Measurements from ENCODE around the gene KASH5.

The KASH5 gene

GRCh38 chr19:49374665-49375434, 13.2 kb upstream of the KASH5 start:
- H2AFZ ChIP-seq (ENCODE audit: low read length): no peak overlapping the region
- TF ChIP-seq EZH2phosphoT487 (IDR thresholded peaks at IDR 0.05; ENCODE audit: borderline replicate concordance) (no peak), CTCF (conservative IDR thresholded peaks at IDR 0.05; ENCODE audit: low read length) (no peak)
- no peak overlapping the region for H3K4me2 ChIP-seq (ENCODE audit: low read depth, low read length, poor library complexity, severe bottlenecking)
- no peaks in the 10 kb centered on the region for H3K36me3 ChIP-seq (ENCODE audit: insufficient read depth, low read length)
- H3K4me3 ChIP-seq (ENCODE audit: low read length, poor library complexity, severe bottlenecking): no peak overlapping the region
- H4K20me1 ChIP-seq (ENCODE audit: insufficient read depth, low read length, poor library complexity, severe bottlenecking): no peaks in the 10 kb centered on the region
- no peaks in the 10 kb centered on the region for H3K9me3 ChIP-seq (ENCODE audit: insufficient read depth, low read depth, low read length)
- no peaks in the 10 kb centered on the region for H3K27me3 ChIP-seq (ENCODE audit: insufficient read depth, low read length, poor library complexity, severe bottlenecking)
- no peaks in the 10 kb centered on the region for H3F3A ChIP-seq (ENCODE audit: low read depth)
- H3K79me2 ChIP-seq (ENCODE audit: insufficient read depth, low read length): no peaks in the 10 kb centered on the region
- H3K9me2 ChIP-seq (replicated peaks; ENCODE audit: low read depth, low read length): no peaks in the 10 kb centered on the region
- H3K4me1 ChIP-seq (ENCODE audit: insufficient read depth, low read length, poor library complexity, severe bottlenecking): no peaks in the 10 kb centered on the region
- no peak overlapping the region for H3K9ac ChIP-seq (ENCODE audit: low read depth, low read length, poor library complexity, severe bottlenecking)

GRCh38 chr19:49378512-49378911, 9.5 kb upstream of the KASH5 start:
- Histone ChIP-seq H3K36me3 (ENCODE audit: insufficient read depth, low read length) (no peaks in the 10 kb centered on the region), H4K20me1 (ENCODE audit: insufficient read depth, low read length, poor library complexity, severe bottlenecking) (no peaks in the 10 kb centered on the region), H3K9me2 (replicated peaks; ENCODE audit: low read depth, low read length) (no peaks in the 10 kb centered on the region), H3K9me3 (ENCODE audit: insufficient read depth, low read depth, low read length) (0 out of 2 replicates have a peak, but pooled peaks cover 4% of the 10 kb centered on the region), H2AFZ (ENCODE audit: low read length) (no peak overlapping the region; the same call in 1 of the 2 replicates), H3K4me2 (ENCODE audit: low read depth, low read length, poor library complexity, severe bottlenecking) (no peak overlapping the region), H3K4me1 (ENCODE audit: insufficient read depth, low read length, poor library complexity, severe bottlenecking) (no peaks in the 10 kb centered on the region), H3F3A (ENCODE audit: low read depth) (no peaks in the 10 kb centered on the region), H3K79me2 (ENCODE audit: insufficient read depth, low read length) (no peaks in the 10 kb centered on the region), H3K27me3 (ENCODE audit: insufficient read depth, low read length, poor library complexity, severe bottlenecking) (no peaks in the 10 kb centered on the region), H3K9ac (ENCODE audit: low read depth, low read length, poor library complexity, severe bottlenecking) (no peak overlapping the region), H3K4me3 (ENCODE audit: low read length, poor library complexity, severe bottlenecking) (no peak overlapping the region)
- no peak for TF ChIP-seq EZH2phosphoT487 (IDR thresholded peaks at IDR 0.05; ENCODE audit: borderline replicate concordance)
- TF ChIP-seq CTCF (conservative IDR thresholded peaks at IDR 0.05; ENCODE audit: low read length): no peak

- Histone ChIP-seq H4K20me1 (ENCODE audit: insufficient read depth, low read length, poor library complexity, severe bottlenecking) (no peaks in the 10 kb centered on the region), H3K4me1 (ENCODE audit: insufficient read depth, low read length, poor library complexity, severe bottlenecking) (no peaks in the 10 kb centered on the region), H3K36me3 (ENCODE audit: insufficient read depth, low read length) (no peaks in the 10 kb centered on the region), H3K79me2 (ENCODE audit: insufficient read depth, low read length) (no peaks in the 10 kb centered on the region), H3K27me3 (ENCODE audit: insufficient read depth, low read length, poor library complexity, severe bottlenecking) (no peaks in the 10 kb centered on the region), H3F3A (ENCODE audit: low read depth) (no peaks in the 10 kb centered on the region), H3K4me3 (ENCODE audit: low read length, poor library complexity, severe bottlenecking) (no peak overlapping the region), H2AFZ (ENCODE audit: low read length) (no peak overlapping the region), H3K4me2 (ENCODE audit: low read depth, low read length, poor library complexity, severe bottlenecking) (no peak overlapping the region), H3K9me2 (replicated peaks; ENCODE audit: low read depth, low read length) (no peaks in the 10 kb centered on the region), H3K9me3 (ENCODE audit: insufficient read depth, low read depth, low read length) (0 out of 2 replicates have a peak, but pooled peaks cover 4% of the 10 kb centered on the region), H3K9ac (ENCODE audit: low read depth, low read length, poor library complexity, severe bottlenecking) (no peak overlapping the region)
- TF ChIP-seq EZH2phosphoT487 (IDR thresholded peaks at IDR 0.05; ENCODE audit: borderline replicate concordance) (no peak), CTCF (conservative IDR thresholded peaks at IDR 0.05; ENCODE audit: low read length) (no peak)
Measured at GRCh38 chr19:49380391-49380790, 7.7 kb upstream of the KASH5 start.

Measured in Loucy (cell line).